ENCODE measurements around the gene TTC16. TPM values are rescaled to one million over a fixed set of nuclear protein-coding genes. Genes with fewer than 3 reads are reported as not detected.

The TTC16 gene
- total and polyA plus RNA-seq, 7 donors, result 0.01 to 0.10 (median 0.03) TPM; not detected in 4

DNA sequence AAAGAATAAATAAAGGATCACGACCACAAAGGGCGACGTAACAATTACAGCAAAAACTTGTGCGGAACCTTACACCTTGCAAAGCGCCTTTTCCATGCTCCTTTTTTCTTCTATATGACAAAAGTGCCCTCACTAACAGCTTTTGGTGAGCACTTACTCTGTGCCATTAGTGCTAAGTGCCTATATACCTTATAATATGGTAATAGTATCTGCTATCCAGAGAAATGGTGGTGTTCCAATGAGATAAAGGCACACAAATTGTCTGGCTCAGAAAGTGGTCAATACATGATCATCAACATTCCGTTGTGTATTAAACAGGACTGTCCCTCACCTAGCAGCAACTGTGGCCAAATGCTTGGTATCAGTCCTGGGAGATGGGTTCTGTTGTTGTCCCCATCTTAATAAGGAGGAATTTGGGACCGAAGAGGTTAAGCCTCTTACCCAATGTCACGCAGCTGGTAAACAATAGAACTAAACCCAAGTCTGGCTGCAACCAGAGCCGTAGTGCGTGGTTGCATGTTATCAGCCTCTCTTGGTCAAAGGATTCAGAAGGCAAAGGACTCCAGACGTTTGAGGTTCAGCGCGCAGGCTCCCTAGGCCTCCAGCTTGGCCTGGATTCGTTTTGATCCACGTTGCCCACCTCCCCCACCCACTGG lies 19.8 kb downstream of the TTC16 start:
- TF ChIP-seq CTCF (IDR thresholded peaks at IDR 0.05), result no peak
- Histone ChIP-seq H3K27ac (peak overlapping the region; percentile 99), H3K36me3 (ENCODE audit: insufficient read depth in 1 of 2, low read depth in 1 of 2) (peaks cover 0 to 46% of the 10 kb centered on the region in 2 donors), H3K9me3 (no peaks in the 10 kb centered on the region), H3K4me3 (peak overlapping the region; percentile 97), H3K27me3 (ENCODE audit: insufficient read depth in 3 of 3, low read length in 2 of 3) (peaks cover 0 to 1% (median 0%) of the 10 kb centered on the region in 3 donors), H3K4me1 (peaks cover 19% of the 10 kb centered on the region)
- ATAC-seq, result no peak
- DNase-seq, result no peak
- 23 to 25% (median 25%) methylated on average over 15 of the region's 15 CpGs for WGBS, 3 donors
- intact Hi-C loops (cut with DNase I), result loop anchor here (2.0 to 5.0 kb wide), 3 partner anchors 49 to 182 kb away; partner anchors contain the start of gene ST6GALNAC4 (in 1 of the 2)

DNA sequence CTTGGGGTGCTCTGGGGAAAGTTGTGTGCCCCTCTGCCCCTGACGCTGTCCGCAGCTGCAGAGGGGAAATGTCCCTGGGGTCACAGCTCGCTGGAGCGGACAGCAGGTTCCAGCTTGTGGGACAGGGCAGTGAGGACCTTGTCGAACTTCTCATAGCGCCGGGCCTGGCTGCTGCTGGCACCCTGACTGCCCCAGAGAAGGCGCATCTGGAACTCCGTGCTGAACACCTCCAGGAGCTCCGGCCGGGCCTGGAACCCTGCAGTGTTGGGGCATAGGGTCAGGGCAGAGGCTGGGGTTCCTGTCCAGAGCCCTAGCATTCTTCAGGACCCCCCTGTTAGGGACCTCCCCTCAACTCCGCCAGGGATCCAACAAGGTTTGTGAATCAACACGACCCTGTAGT lies 22.8 kb downstream of the TTC16 start:
- Histone ChIP-seq H3K4me3 (no peak overlapping the region), H3K4me1 (peaks cover 19% of the 10 kb centered on the region), H3K27ac (no peak overlapping the region), H3K27me3 (ENCODE audit: insufficient read depth in 3 of 3, low read length in 2 of 3) (peaks cover 0 to 1% (median 0%) of the 10 kb centered on the region in 3 donors), H3K36me3 (ENCODE audit: insufficient read depth in 1 of 2, low read depth in 1 of 2) (peaks cover 0 to 20% of the 10 kb centered on the region in 2 donors), H3K9me3 (no peaks in the 10 kb centered on the region)
- no peak for TF ChIP-seq CTCF (IDR thresholded peaks at IDR 0.05)
- DNase-seq (peak in 1 of 2 donors; percentile 42), ATAC-seq (no peak)
- intact Hi-C loops (cut with DNase I), result loop anchor here (2.0 to 5.0 kb wide), 4 partner anchors 46 to 180 kb away; partner anchors contain the start of gene ST6GALNAC4 (in 1 of the 2)
- 85 to 86% (median 86%) methylated on average over 13 of the region's 13 CpGs for WGBS, 3 donors

- TF ChIP-seq CTCF (IDR thresholded peaks at IDR 0.05), result no peak
- Histone ChIP-seq H3K27ac (peak overlapping the region; percentile 77), H3K4me3 (no peak overlapping the region), H3K9me3 (no peaks in the 10 kb centered on the region), H3K36me3 (ENCODE audit: insufficient read depth in 1 of 2, low read depth in 1 of 2) (peaks cover 0 to 19% of the 10 kb centered on the region in 2 donors), H3K4me1 (peaks cover 12% of the 10 kb centered on the region), H3K27me3 (ENCODE audit: insufficient read depth in 3 of 3, low read length in 2 of 3) (peaks cover 0 to 1% (median 0%) of the 10 kb centered on the region in 3 donors)
- 72 to 82% (median 75%) methylated on average over 19 of the region's 19 CpGs for WGBS, 3 donors
- intact Hi-C loops (cut with DNase I), result loop anchor here (2.0 to 5.0 kb wide), 4 partner anchors 45 to 179 kb away; partner anchors contain the start of gene ST6GALNAC4 (in 1 of the 2)
- ATAC-seq (peak in 1 of 4 donors; percentile 1), DNase-seq (peak; percentile 51 to 82)
Measured at GRCh38 chr9:127739614-127740330, 23.9 kb downstream of the TTC16 start.

DNA sequence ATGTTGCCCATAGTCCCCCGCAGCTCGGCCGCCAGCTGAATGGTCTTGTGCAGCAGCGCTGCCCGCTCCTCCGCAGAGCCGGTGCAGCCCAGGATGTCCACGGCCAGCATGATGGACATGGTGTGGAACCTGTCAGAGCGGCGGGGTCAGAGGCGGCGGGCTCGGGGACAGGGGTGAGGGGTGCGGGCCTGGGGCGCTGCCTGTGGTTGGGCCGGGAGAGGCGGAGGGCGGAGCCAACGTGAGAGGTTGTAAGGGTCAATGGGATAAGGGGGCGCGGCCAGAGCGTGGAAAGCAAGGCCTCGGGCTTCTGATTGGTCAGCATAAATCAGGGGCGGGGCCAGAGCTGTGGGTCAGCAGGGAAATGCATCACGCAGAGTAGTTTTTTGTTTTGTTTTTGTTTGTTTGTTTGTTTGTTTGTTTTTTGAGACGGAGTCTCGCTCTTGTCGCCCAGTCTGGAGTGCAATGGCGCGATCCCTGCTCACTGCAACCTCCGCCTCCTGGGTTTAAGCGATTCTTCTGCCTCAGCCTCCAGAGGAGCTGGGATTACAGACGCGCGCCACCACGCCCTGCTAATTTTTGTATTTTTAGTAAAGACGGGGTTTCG lies 26.1 kb downstream of the TTC16 start:
- H3K4me1 ChIP-seq, result peaks cover 8% of the 10 kb centered on the region
- intact Hi-C loops (cut with DNase I), result no loop called here
- peaks cover 0 to 1% (median 0%) of the 10 kb centered on the region in 3 donors for H3K27me3 ChIP-seq (ENCODE audit: insufficient read depth in 3 of 3, low read length in 2 of 3)
- H3K4me3 ChIP-seq, result peak overlapping the region; percentile 54
- no peaks in the 10 kb centered on the region for H3K9me3 ChIP-seq
- WGBS, 3 donors, result 63 to 67% (median 63%) methylated on average over 38 of the region's 38 CpGs
- DNase-seq, result peak; percentile 62 to 88
- ATAC-seq, result peak; percentile 34 to 67 (median 47)
- no peak for TF ChIP-seq CTCF (IDR thresholded peaks at IDR 0.05)
- peak overlapping the region; percentile 77 for H3K27ac ChIP-seq
- peaks cover 0 to 19% of the 10 kb centered on the region in 2 donors for H3K36me3 ChIP-seq (ENCODE audit: insufficient read depth in 1 of 2, low read depth in 1 of 2)

Data from psoas muscle (tissue), 8 donors.